ENCODE data around the gene EVX2.
A peak's percentile ranks its signal among the peaks of the same experiment; 100 is the strongest.

EVX2 gene

GRCh38 chr2:176122052-176122682 lies 38.4 kb upstream of the EVX2 start:
- DNase-seq (ENCODE audit: low spot score), result peak; percentile 84

GRCh38 chr2:176121190-176122051 lies 37.7 kb upstream of the EVX2 start:
- no peak for DNase-seq (ENCODE audit: low spot score)

GRCh38 chr2:176120364-176121189 lies 36.8 kb upstream of the EVX2 start:
- DNase-seq (ENCODE audit: low spot score), result no peak

GRCh38 chr2:176118601-176119339 lies 35.0 kb upstream of the EVX2 start:
- DNase-seq (ENCODE audit: low spot score), result peak; percentile 80

- no peak for DNase-seq (ENCODE audit: low spot score)
These were observed 34.1 kb upstream of the EVX2 start for GRCh38 chr2:176117823-176118371.

- no peak for DNase-seq (ENCODE audit: low spot score)
These were observed 33.5 kb upstream of the EVX2 start for GRCh38 chr2:176117162-176117822.

- peak; percentile 92 for DNase-seq (ENCODE audit: low spot score)
These were observed 32.4 kb upstream of the EVX2 start, which contains the start of gene HOXD10 for GRCh38 chr2:176115883-176116813. Gene HOXD10, plus strand, starts transcription at chr2:176116778. Its CDS starts 56 bp downstream, at chr2:176116834.

GRCh38 chr2:176114930-176115625 lies 31.3 kb upstream of the EVX2 start:
- no peak for DNase-seq (ENCODE audit: low spot score)

- no peak for DNase-seq (ENCODE audit: low spot score)
These were observed 30.6 kb upstream of the EVX2 start for GRCh38 chr2:176114120-176114929.

- DNase-seq (ENCODE audit: low spot score), result no peak
These were observed 28.9 kb upstream of the EVX2 start for GRCh38 chr2:176112375-176113302.

- DNase-seq (ENCODE audit: low spot score), result no peak
These were observed 28.1 kb upstream of the EVX2 start for GRCh38 chr2:176111846-176112374.

GRCh38 chr2:176111309-176111663 lies 27.5 kb upstream of the EVX2 start:
- DNase-seq (ENCODE audit: low spot score), result peak; percentile 81

- DNase-seq (ENCODE audit: low spot score), result no peak
These were observed 26.9 kb upstream of the EVX2 start for GRCh38 chr2:176110415-176111308.

GRCh38 chr2:176109946-176110345 lies 26.2 kb upstream of the EVX2 start:
- DNase-seq (ENCODE audit: low spot score), result no peak

GRCh38 chr2:176109192-176109901 lies 25.6 kb upstream of the EVX2 start:
- DNase-seq (ENCODE audit: low spot score), result no peak
